HepG2 (cell line): ENCODE measurements around the gene ITIH1. TPM values are rescaled to one million over a fixed set of nuclear protein-coding genes. Genes with fewer than 3 reads are reported as not detected.

ENCODE experiments used
- ATAC-seq: fragments of 200-7000 bp; cut with Tn5 transposase; 3 replicates; pipeline ENCODE4 v1.9.1; 2020; ENCODE audit warnings: mild to moderate bottlenecking, moderate library complexity
- BruUV-seq: library from RNA; stranded (reverse); fragments of 400-500 nt; replicated peaks from 2 replicates; lab custom pipeline; 2021; lab: Mats Ljungman, UMichigan
- CTCF ChIA-PET: fragments of 300-600 bp; formaldehyde crosslinking; extraction: SDS; loops from one replicate; lab custom pipeline; 2021; ENCODE audit warnings: low total read pairs, inconsistent platforms, low intra/inter-chr PET ratio; lab: Yijun Ruan, JAX
- POLR2A ChIA-PET: fragments of 350-600 bp; sonication (Branson Sonifier 250); formaldehyde crosslinking; loops from one replicate; lab custom pipeline; 2020; ENCODE audit warnings: antibody characterized with exemption, inconsistent platforms; lab: Yijun Ruan, JAX
- DNase-seq: peaks from one replicate; pipeline ENCODE4 v3.0.0-alpha.2; 2015; ENCODE audit warnings: low spot score
- FAIRE-seq: peaks from 3 replicates; lab custom pipeline; 2011; peaks lifted over from hg19 to GRCh38; lab: Jason Lieb, UNC
- H2AFZ ChIP-seq: one replicate; pipeline ENCODE4 v1.6.1; 2011; ENCODE audit warnings: low read length, inconsistent platforms
- H3K27ac ChIP-seq: fragments of 300-600 bp; 3 replicates; pipeline ENCODE4 v1.8.0; 2011; ENCODE audit warnings: mixed run types, mild to moderate bottlenecking, mixed read lengths, low read length, inconsistent platforms; ENCODE audit not compliant: insufficient read depth; ENCODE audit errors: extremely low read length
- H3K27me3 ChIP-seq, 2 experiments: fragments of 200-600 bp in 1 of 2; 2 replicates in 1 of 2; 3 replicates in 1 of 2; pipeline versions ENCODE4 v1.6.0 to v1.8.0; 2011; ENCODE audit warnings: low read length in 2 of 2, mild to moderate bottlenecking in 2 of 2, moderate library complexity in 2 of 2, inconsistent platforms in 1 of 2; ENCODE audit not compliant: insufficient read depth in 2 of 2, control insufficient read depth in 1 of 2
- H3K36me3 ChIP-seq, 2 experiments: fragments of 200-600 bp in 1 of 2; replicated peaks in 1 of 2; 2 replicates in 1 of 2; 3 replicates in 1 of 2; pipeline versions ENCODE4 v1.5.1 to v1.8.0; 2011; ENCODE audit warnings: low read length in 2 of 2, inconsistent platforms in 1 of 2; ENCODE audit not compliant: insufficient read depth in 2 of 2, control insufficient read depth in 1 of 2
- H3K4me1 ChIP-seq: 2 replicates; pipeline ENCODE4 v1.5.1; 2012; ENCODE audit warnings: low read length, inconsistent platforms; ENCODE audit not compliant: insufficient read depth
- H3K4me2 ChIP-seq: 2 replicates; pipeline ENCODE4 v1.6.0; 2011; ENCODE audit warnings: low read depth, low read length, inconsistent platforms
- H3K4me3 ChIP-seq, 3 experiments: fragments of 200-600 bp in 1 of 3; sonication (generic), shearing (Covaris generic) in 1 of 3; replicated peaks in 1 of 3; 2 replicates each; pipeline ENCODE4 v1.5.1; 2011 to 2016; ENCODE audit warnings: low read length in 3 of 3, inconsistent platforms in 2 of 3, low read depth in 2 of 3, mild to moderate bottlenecking in 2 of 3, control low read depth in 1 of 3, mixed read lengths in 1 of 3; ENCODE audit not compliant: insufficient read depth in 1 of 3
- H3K79me2 ChIP-seq: one replicate; pipeline ENCODE4 v1.6.1; 2011; ENCODE audit warnings: low read length, inconsistent platforms; ENCODE audit not compliant: insufficient read depth
- H3K9ac ChIP-seq: 2 replicates; pipeline ENCODE4 v1.6.0; 2011; ENCODE audit warnings: mild to moderate bottlenecking, low read depth, low read length, inconsistent platforms; ENCODE audit not compliant: insufficient read depth
- H3K9me3 ChIP-seq: 2 replicates; pipeline ENCODE4 v1.5.1; 2012; ENCODE audit warnings: mild to moderate bottlenecking, low read length
- H4K20me1 ChIP-seq: 2 replicates; pipeline ENCODE4 v1.6.0; 2011; ENCODE audit warnings: inconsistent platforms, mild to moderate bottlenecking, low read length, moderate library complexity; ENCODE audit not compliant: insufficient read depth
- E2F2 ChIP-seq: sonication (generic); formaldehyde crosslinking; IDR thresholded peaks from 2 replicates; pipeline ENCODE4 v1.4.0; 2020; ENCODE audit warnings: missing genetic modification reagents, borderline replicate concordance
- ELF3 ChIP-seq: IDR thresholded peaks from 2 replicates; pipeline ENCODE4 v1.6.1; 2016; ENCODE audit warnings: missing genetic modification reagents, missing compliant biosample characterization
- FLYWCH1 ChIP-seq: sonication (generic); formaldehyde crosslinking; IDR thresholded peaks from 2 replicates; pipeline ENCODE4 v1.8.1; 2023; ENCODE audit warnings: mild to moderate bottlenecking, missing genetic modification reagents
- HDAC6 ChIP-seq: fragments of 200-600 bp; sonication (generic); IDR thresholded peaks from 2 replicates; pipeline ENCODE4 v1.7.0; 2017; ENCODE audit warnings: mild to moderate bottlenecking, antibody characterized with exemption, low read length, low read depth
- HNRNPK ChIP-seq: fragments of 200-400 bp; formaldehyde crosslinking; IDR thresholded peaks from 2 replicates; pipeline ENCODE4 v1.6.1; 2018; ENCODE audit warnings: low read length, low read depth, moderate library complexity, mild to moderate bottlenecking; ENCODE audit not compliant: poor library complexity, severe bottlenecking
- KDM2A ChIP-seq: sonication (generic); formaldehyde crosslinking; IDR thresholded peaks from 2 replicates; pipeline ENCODE4 v1.4.0; 2020; ENCODE audit warnings: low read depth, missing genetic modification reagents, borderline replicate concordance
- MAZ ChIP-seq, 2 experiments: sonication (generic) in 1 of 2; formaldehyde crosslinking in 1 of 2; IDR thresholded peaks; 2 replicates each; pipeline versions ENCODE4 v1.5.0 to v1.6.1; 2012 to 2020; ENCODE audit warnings: low read depth in 2 of 2, mild to moderate bottlenecking in 2 of 2, borderline replicate concordance in 1 of 2, improper control_type of control experiment in 1 of 2, low read length in 1 of 2, missing genetic modification reagents in 1 of 2, moderate library complexity in 1 of 2
- NFE2L1 ChIP-seq: sonication (generic); formaldehyde crosslinking; IDR thresholded peaks from 2 replicates; pipeline ENCODE4 v1.4.0; 2020; ENCODE audit warnings: missing genetic modification reagents, mild to moderate bottlenecking, borderline replicate concordance
- NR1H2 ChIP-seq: sonication (generic); formaldehyde crosslinking; IDR thresholded peaks from 2 replicates; pipeline ENCODE4 v1.8.1; 2022; ENCODE audit warnings: low read depth, missing genetic modification reagents, borderline replicate concordance
- RAD51 ChIP-seq: fragments of 450-650 bp; IDR thresholded peaks from 2 replicates; pipeline ENCODE4 v1.6.1; 2016; ENCODE audit warnings: borderline replicate concordance
- RBFOX2 ChIP-seq: fragments of 200-400 bp; formaldehyde crosslinking; IDR thresholded peaks from 2 replicates; pipeline ENCODE4 v1.6.1; 2017; ENCODE audit warnings: low read depth, mild to moderate bottlenecking, low read length
- THAP9 ChIP-seq: sonication (generic); formaldehyde crosslinking; IDR thresholded peaks from 2 replicates; pipeline ENCODE4; 2020; ENCODE audit warnings: missing genetic modification reagents, mild to moderate bottlenecking, borderline replicate concordance
- UBTF ChIP-seq: sonication (generic); formaldehyde crosslinking; IDR thresholded peaks from 2 replicates; pipeline ENCODE4 v1.4.0; 2020; ENCODE audit warnings: mild to moderate bottlenecking, missing genetic modification reagents
- WIZ ChIP-seq: sonication (generic); formaldehyde crosslinking; IDR thresholded peaks from 2 replicates; pipeline ENCODE4 v1.5.1; 2020; ENCODE audit warnings: mild to moderate bottlenecking, missing genetic modification reagents
- ZFP1 ChIP-seq: IDR thresholded peaks from 2 replicates; pipeline ENCODE4 v1.6.1; 2016
- ZNF503 ChIP-seq: sonication (generic); formaldehyde crosslinking; IDR thresholded peaks from 2 replicates; pipeline ENCODE4 v1.4.0; 2020; ENCODE audit warnings: missing genetic modification reagents
- WGBS: methylation state at CpG from one replicate; pipeline ENCODE4 v1.1.6; 2017; ENCODE audit warnings: low lambda C conversion rate; 5-methylcytosine and 5-hydroxymethylcytosine counted together
- in situ Hi-C: cut with HindIII; loops from 2 replicates; pipeline ENCODE4 v1.10.0; 2017; ENCODE audit warnings: low pct_unique_long_range_greater_than_20kb; ENCODE audit not compliant: extremely low pct_ligation_motif_present
- intact Hi-C: fragments of 100-400 bp; cut with micrococcal nuclease; formaldehyde crosslinking; loops from one replicate; pipeline ENCODE4 v1.10.0; 2022; ENCODE audit not compliant: unreplicated experiment
- polyA plus RNA-seq, 8 experiments: library from polyadenylated mRNA; depleted of rRNA in 3 of 8; stranded (reverse) in 7 of 8; unstranded in 1 of 8; fragments of >200 nt; fragmentation: Illumina TruSeq in 4 of 8; extraction: Trizol in 4 of 8; gene quantifications; 2 replicates each; pipeline versions ENCODE4 v1.2.1 to v1.2.3, GENCODE V29; 2011 to 2016; ENCODE audit warnings: low read depth in 4 of 8, missing spikeins in 1 of 8, mixed read lengths in 1 of 8; ENCODE audit not compliant: insufficient read depth in 1 of 8
- total RNA-seq, 5 experiments: library from RNA; depleted of rRNA; stranded (reverse); fragments of >200 nt; fragmentation: Illumina TruSeq; extraction: Trizol; gene quantifications; 2 replicates each; pipeline ENCODE4 v1.2.3, GENCODE V29; 2016; ENCODE audit warnings: low read depth in 1 of 5

The ITIH1 gene
- total and polyA plus RNA-seq, 2 of the 13 experiments (the other 11 are each of a cell fraction or from before 2014, with no cell fraction given), result 12.3 to 19.6 TPM

GRCh38 chr3:52809149-52809548 is 31.8 kb downstream of the ITIH1 start:
- Histone ChIP-seq H3K36me3 (peaks cover 6 to 15% of the 10 kb centered on the region in 2 experiments; a peak in 4 of 5 replicates), H3K4me1 (peaks cover 61% of the 10 kb centered on the region), H3K27me3 (no peaks in the 10 kb centered on the region), H2AFZ (no peak overlapping the region), H3K9me3 (no peaks in the 10 kb centered on the region), H3K4me3 (no peak overlapping the region), H3K27ac (no peak overlapping the region), H3K9ac (no peak overlapping the region), H3K79me2 (no peaks in the 10 kb centered on the region), H4K20me1 (no peaks in the 10 kb centered on the region), H3K4me2 (no peak overlapping the region)
- WGBS, result 95% methylated on average over 2 of the region's 2 CpGs
- intact Hi-C loops (no loop called here), in situ Hi-C loops (no loop called here)
- no TSS peak for BruUV-seq
- FAIRE-seq (no peak), ATAC-seq (no peak), DNase-seq (no peak)
- ChIA-PET POLR2A (interaction anchor here (0.7 to 6.8 kb wide), 8 partner anchors 9 to 34 kb away, joined by 3 to 70 read pairs (median 6); partner anchors contain the start of gene ITIH3), CTCF (no interaction called here)
- TF ChIP-seq HDAC6 (no peak), WIZ (no peak), RAD51 (no peak), RBFOX2 (peak; percentile 54; the same call in 1 of the 2 replicates), THAP9 (CRISPR knock-in tag) (no peak), ZFP1 (CRISPR knock-in tag) (no peak), ZNF503 (CRISPR knock-in tag) (no peak), ELF3 (CRISPR knock-in tag) (no peak), HNRNPK (peak; percentile 32), E2F2 (CRISPR knock-in tag) (no peak), NFE2L1 (CRISPR knock-in tag) (no peak), FLYWCH1 (CRISPR knock-in tag) (no peak), MAZ (IDR thresholded peaks at IDR 0.05; ENCODE audit: borderline replicate concordance, low read depth, low read length) (no peak), MAZ (CRISPR knock-in tag; IDR thresholded peaks at IDR 0.05; ENCODE audit: low read depth) (no peak), KDM2A (CRISPR knock-in tag) (no peak), NR1H2 (CRISPR knock-in tag) (no peak), UBTF (CRISPR knock-in tag) (0 out of 2 replicates have a peak, but pooled peaks have one; percentile 5)
